Activated T-cell treated with anti-CD3 and anti-CD28 coated beads for 4 hours (primary cell): ENCODE data around the gene STARD8.
"Not testable (repeated sequence)": the region's sequence is repeated elsewhere in the genome, so short reads cannot be mapped to it uniquely, and the experiment has no call there.

Experiments
- DNase-seq: peaks from one replicate; pipeline ENCODE4 v3.0.0-alpha.2; 2020

STARD8 gene

DNA sequence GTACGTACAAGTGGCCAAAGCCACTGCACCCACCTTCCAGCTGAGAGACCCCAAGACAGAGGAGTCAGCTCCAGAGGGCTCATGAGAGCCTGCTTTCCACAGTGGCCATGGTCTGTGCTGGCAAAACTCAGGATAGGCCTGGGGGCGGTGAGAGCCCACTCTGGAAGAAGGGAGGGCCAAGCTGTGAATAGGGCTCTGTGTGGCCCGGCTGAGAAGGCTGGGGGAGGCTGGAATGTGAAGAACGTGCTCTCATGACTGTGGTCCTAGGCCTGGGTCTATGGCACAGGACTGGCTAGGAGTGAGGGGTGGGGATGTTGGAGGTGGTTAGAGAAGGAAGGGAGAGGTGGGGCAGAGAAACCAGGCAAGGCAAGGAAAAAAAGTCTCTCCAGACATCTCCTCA is 13.3 kb downstream of the STARD8 start:
- DNase-seq: no peak

DNA sequence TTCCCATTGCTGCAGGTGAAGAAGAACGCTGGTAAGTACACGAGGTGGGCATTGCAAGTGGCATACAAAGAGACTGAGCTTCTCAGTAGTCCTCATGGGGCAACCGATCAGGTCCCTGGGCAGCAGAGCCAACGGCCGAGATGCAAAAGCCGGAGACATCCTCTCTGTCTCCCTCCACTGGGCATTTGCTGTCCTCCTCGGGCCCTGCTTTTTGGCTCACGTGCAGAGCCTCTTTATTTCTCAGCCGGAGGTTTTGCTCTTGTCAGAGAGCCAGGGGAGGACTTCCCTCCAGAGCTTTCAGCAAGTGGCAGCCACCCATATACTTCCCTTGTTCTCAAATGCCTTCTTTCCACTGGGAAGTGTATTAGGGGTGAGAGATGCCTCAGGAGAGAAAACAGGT is 18.0 kb downstream of the STARD8 start:
- DNase-seq: no peak

DNA sequence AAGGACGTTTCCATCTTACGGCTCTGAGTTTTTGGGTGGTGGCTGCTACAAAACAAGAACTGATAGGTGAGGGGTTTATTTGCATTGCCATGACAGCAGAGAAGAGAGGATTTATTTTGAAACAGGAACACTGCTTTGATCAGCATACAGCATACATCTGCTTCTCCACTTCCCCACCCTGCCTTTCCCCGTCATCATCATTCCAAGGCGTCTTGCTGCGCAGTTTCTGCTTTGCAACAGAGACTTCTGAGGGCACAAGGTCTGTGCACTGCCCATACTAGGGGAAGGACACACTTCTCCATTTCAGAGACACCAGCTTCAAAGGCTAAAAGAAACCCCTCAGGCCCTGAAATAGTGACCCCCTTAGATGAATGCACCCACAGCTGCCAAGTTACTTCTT is 19.1 kb downstream of the STARD8 start:
- DNase-seq: no peak

DNA sequence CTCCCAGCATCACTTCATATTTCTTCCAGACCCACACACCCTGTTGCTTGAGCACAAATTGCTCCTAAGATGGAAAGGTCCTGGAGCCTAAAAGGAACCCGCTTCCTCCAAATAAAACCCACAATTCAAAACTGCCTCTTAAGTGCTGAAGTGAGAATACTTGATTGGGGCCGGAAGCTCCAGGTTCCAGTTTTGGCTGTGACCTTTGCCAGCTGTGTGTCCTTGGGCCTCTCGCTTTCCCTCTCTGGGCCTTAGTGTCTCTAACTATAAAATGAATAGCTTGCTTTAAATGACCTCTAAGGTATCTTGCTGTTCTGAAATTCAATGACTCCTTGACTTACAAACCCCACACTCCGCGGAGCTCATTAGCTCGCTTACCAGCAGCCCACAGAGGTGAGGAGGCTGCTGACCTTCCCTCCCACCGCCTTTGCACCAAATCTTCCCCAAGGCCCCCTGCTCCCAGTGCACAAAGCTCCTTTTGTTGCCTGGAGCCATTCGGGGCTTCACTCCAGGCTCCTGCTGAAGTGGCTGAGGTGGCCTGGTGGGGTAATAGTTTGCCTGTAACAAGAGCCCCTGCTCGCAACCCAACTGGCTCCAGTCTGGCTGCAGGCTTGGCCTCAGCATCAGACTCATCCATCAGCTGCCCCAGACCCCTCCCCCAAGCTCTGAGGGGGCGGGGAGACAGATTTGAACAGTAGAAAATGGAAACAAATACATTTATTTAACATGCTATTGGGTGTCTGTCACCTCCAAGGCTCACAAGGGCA is 21.8 kb downstream of the STARD8 start:
- no peak for DNase-seq

DNA sequence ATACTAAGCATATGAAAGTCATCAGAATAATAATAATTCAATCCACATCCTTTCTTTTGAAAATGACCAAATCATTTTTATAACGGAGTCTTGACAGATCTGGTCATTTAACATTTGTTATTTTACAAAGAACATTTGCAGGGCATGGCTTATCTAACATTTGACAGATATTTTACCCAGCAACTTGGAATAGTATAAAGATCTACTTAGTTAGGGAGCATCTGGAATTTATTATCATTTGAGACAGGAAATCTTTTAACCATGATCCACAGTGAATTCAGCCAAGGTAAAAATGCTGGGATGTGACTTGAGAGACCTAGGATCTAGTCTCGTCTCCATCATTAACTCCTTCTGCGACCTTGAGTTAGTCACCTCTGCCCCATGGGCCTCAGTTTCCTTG is 22.4 kb downstream of the STARD8 start:
- no peak for DNase-seq

DNA sequence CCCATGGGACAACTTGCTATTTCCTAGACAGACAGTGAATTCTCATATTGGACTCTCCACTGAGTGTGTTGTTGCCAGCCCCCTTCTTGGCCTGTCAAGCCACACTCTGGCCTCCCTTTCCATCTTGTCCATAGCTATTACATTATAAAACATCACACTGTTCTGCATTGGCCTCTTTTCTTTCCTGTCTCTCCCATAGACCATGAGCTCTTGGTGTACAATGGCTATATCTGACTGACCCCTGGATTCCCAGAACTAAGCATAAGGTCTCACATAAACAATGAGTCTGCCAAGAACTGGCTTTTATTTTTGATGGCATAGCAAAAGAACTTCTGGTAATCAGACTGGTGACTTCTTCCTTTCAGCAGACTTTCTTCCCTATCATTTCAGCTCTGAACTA is 23.8 kb downstream of the STARD8 start:
- DNase-seq: no peak

DNA sequence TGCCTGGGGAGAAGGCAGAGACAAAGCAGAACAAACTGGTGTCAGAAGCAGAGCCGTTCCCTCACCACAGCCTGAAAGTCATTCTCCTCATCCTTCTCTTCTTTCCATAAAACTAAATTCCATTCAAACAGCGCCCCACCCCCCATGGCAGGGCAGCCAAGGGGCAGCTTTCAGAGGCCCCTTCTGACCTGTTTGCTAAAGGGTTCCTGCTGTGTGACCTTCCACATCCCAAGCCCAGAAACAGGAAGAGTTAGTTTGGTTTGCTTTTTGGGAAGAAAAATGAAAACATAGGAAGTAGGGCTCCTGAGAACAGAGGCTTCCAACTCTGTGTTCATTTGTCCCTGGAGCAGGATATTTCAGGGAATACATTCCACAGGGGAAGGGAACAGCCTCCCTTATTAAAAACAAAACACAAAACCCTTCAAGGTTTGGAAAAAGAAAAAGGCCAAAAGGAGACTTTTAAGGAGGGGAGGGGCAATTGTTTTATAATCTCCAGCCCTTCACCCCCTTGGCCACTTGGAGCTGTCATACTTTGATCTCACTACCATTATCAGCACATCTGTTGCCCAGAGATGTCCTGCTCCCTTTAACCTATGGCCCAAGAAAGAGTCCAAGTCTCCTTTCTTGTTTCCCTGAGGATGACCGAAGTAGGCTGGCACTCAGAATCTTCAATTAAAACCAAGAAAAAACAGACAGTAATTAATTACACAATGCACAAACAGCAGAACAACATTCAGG is 25.3 kb downstream of the STARD8 start:
- DNase-seq: no peak

DNA sequence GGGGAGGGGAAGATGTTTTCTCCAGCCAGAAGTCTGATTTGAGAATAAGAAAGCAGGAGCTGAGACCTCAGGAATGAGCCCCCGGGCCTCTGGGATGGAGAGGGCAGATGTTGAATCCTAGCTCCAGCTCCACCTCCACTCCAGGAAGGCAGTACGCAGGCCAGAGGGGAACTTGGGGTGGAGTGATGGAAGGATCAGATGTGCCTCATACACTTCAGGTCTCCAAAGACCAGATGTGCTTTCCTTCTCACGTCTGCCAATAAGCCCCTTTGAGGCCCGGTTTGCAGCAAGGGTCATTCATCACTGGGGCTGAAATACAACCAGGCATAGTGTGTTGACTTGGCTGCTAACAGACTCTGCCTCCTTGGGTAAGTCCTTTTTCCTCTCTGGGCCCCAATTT is 28.1 kb downstream of the STARD8 start:
- no peak for DNase-seq

DNA sequence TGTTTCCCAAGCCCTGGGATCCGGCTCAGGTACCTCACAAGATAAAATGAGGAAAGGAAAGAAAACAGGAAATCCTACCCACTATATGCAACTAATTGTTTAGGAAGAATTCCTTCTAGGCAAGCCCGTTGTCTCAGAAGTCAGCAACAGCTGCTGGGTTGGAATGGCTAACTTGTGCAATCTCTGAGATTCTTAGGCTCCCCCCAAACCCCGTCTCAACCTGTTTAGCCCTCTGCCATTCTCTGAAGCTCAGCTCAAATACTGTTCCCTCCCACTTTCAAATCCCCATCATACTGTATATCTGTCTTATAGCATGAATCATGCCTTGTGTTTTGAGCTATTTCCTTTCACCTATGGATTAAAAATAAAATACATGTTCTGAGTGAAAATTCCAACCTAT is 28.9 kb downstream of the STARD8 start:
- no peak for DNase-seq

DNA sequence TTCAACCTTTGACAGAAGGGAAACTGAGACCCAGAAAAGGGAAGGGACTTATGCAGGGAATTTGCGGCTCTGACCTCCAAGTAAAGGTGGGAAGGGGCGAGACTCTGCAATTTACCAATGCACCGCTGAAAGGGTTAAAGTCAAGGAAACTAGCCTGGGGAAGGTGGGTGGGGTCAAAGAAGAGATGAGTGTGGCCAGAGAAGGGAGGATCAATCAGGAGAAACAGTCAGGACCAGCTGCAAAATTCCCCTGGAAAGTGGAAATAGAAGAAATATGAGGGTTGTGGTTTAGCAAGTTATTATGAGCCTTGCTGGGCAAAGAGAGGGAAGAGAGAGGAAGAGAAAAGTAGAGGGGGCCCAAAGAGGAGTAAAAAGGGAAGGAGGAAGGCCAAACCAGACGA is 30.5 kb downstream of the STARD8 start:
- DNase-seq: no peak

DNA sequence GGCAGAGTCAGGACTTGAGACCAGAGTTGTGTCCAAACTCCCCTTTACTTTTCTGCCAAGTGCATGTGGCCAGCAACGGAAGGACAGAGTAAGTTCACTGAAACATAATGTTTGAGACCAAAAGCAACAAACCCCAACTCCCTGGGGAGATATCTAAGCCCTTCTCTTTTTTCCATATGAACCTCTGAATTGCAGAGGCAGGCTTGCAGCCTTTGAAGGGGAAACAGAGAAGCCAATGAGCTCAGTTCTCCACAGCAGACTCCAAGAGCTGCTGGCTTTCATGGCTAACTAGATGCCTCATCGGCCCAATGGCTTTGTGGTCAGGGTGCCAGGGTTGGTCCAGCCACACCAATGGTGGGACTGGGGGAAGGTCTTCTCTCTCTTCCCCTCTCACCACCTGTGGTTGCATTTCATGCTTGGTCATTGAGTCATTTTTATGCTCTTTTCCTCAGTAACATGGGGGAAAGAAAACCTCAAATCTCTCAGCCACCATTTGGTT is 34.0 kb downstream of the STARD8 start:
- no peak for DNase-seq

DNA sequence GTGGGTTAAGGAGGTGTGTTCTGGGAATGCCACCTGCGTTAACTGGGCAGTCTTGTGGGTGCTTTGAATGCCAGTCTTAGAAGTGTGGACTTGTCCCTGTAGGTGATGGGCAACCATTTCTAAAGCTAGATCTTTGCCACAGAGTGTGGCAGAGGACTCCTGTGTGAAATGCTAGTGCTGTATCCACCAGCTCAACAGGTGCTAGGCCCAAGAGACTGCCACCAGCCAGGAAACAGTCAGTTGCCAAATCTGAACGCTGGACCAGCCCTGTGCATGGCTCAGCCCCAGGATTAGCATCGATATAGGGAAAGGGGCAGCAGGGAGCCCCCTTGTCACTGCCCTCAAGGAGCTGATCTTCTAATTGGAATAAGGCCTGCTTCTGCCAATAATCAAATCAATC is 35.3 kb downstream of the STARD8 start:
- DNase-seq: no peak

DNA sequence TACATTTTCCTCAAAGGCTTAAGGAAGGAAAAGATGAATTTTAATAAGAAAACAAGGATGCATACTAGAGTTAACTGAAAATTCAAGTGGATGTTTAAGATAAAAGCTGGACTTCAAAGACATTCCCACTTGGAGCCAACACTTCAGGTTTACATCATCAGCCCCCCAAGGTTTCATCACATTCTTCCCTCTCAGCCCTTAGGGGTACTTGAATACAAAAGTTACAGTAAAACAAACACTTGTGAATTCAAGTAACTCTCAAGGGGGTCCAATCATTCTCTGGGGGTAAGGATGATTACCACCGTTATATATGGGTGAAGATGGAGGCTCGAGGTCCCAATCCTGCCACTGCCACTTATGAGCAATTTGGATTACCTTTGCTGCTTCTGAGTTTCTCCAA is 36.1 kb downstream of the STARD8 start:
- no peak for DNase-seq

DNA sequence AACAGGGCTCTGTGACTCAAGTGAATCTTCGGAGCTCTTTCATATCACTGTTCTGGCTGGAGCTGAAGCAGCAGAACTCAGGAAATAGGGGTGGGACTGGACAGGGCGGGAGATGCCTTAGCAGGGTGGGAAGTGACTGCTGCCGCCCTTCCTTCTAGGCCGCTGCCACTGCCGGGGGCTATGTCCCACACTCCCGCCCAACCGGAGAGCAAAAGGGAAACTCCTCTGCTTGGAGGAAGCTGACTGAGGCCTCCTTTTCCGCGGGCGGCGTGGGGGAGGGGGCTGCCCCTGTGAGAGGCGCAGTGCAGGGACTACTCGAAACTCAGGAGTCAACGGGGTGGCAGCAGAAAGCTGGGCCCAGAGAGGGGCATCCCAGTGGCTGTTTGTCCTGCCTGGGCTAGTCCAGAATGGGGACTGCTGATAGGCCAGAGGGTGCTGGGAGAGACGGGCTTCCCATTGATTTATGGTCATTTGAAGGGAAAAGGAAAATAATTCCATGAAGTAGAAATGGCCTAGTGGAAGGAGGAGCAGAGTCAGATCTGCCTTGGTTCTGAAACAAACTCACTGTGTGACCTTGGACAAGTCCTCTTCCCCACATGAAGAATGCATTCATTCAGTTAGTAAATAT is 36.9 kb downstream of the STARD8 start:
- DNase-seq: no peak

DNA sequence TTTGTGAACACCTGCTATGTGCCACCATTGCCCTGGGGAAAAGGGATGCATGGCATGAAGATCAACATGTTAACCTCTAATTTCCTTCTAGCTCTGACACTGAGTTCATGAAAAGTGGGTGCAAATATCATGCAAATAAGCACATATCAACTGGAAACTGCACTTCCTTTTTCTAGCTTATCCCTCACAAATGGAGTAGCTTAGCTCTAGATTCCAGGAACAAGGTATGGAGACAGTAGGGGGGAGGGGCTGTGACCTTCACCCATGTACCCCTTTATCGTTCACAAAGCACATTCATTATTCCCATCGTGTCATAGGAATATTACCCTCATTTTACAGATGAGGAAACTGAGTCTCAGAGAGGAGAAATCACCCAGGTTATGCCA is 37.4 kb downstream of the STARD8 start:
- DNase-seq: no peak

DNA sequence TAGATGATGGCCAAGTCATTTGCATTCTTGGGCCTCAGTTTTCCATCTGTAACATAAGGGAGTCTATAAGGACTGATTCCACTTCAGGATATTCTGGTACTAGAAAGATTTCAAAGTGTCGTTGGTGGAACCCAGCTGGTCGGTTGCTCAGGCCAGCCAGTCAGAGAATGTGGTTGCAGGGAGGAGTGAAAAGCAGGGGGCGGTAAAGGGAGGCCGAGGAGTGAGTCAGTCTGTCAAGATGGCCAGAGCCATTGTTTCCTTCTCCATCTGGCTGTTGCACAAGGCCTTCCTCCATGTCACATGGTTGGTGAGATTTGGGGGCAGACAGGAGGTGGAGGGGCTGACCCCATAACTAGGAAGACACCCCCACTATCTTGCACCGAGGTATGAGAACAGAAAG is 38.2 kb downstream of the STARD8 start:
- no peak for DNase-seq

DNA sequence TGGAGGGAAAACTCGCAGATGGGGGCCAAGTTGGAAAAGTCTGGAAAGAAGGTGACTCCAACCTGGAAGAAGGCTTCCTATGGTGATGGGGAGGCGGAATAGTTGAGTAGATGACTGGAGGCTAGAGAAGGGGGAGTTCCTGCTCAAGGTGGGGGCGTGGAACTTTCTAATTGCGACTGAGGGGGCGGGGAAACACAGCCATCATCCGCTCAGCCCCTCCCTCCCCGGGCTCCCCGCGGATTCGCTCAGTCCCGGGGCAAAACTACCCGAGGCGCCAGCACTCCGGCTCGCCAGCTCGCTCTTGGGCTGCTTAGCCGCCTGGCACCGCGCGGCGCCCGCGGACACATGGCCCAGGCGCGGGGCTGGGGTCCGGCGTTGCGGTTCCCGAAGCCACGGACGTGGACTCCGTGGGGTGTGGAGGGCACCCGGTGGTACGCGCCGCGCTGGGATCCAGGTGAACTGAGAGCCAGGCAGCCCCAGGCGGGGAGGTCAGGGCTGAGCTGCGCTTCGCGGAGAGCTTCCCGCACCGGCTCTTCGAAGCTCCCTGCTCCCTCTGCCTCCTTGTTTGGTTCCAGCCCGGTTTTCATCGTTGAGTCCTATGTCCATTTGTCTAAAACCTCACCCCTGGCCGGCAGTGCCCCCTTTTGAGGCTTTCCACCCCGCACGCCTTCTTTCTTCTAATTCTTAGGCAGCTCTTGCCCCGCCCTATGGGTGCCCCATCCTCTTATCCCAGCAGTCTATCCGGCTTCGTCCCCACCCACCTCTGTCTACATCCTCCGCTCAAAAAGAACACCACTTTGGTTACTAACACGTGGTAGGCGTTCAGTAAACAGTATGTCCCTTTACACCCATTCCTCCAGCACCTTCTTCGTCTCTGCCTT is 38.9 kb downstream of the STARD8 start:
- DNase-seq: no peak

DNA sequence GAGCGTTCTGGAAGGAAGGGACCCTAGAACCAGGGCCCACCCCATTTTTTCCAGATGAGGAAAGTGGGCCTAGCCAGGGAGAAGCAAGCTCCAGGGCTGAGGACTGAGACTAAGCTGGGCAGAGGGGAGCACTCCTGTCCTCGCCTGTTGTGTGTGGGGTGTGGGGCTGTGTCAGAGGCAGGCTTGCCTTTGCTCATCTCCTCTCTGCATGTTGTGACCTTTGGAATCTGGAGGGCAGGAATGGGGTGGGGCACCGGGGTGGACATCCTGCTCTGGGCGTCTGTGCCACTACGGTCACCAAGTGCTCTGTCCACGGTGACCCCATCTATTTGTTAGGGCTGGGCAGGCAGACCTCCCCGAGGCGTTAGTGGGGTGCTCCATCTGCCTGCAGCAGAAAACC is 41.5 kb downstream of the STARD8 start:
- not testable (repeated sequence) for DNase-seq

DNA sequence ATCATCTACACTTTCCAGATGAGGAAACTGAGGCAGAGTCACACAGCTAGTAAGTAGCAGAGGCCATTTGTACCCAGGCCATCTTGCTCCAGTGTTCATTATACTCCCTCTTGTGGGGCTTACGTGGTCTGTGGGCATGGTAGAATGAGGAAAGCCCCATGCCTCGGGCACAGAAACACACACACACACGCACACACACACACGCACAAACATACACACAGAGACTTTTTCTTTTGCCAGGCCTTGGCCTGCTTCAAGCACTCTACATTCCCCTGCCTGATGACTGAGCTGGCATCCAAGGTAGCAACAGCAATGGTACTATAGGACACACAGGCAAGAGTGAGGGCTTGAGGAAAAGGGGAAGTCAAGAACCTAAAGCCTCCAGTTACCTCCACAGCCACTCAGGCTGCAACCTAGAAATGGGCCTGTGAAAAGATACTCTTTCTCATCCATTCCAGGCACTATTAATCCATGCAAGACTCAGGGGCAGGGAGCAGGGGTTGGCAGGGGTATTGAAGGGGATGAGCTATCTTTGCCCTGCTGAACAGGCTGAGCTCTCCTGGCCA is 43.6 kb downstream of the STARD8 start:
- no peak for DNase-seq

DNA sequence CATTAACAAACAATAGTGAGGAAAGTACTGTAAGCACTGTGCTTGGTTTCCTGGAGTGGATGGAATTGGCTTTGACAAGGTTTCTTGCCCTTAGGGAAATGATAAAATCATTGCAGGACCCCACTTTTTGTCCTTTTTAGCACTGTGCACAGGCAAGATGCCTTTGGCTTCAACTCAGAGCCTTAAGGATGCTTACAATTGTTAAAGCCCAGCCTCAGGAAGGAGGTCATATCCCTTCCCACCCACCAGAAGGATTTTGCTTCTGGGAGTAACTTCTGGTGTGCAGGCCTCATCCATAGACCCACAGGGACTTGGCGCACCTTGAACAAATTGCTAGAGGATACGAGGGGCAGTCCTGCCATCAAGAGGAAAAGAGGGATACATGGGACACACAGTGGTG is 44.5 kb downstream of the STARD8 start:
- no peak for DNase-seq

DNA sequence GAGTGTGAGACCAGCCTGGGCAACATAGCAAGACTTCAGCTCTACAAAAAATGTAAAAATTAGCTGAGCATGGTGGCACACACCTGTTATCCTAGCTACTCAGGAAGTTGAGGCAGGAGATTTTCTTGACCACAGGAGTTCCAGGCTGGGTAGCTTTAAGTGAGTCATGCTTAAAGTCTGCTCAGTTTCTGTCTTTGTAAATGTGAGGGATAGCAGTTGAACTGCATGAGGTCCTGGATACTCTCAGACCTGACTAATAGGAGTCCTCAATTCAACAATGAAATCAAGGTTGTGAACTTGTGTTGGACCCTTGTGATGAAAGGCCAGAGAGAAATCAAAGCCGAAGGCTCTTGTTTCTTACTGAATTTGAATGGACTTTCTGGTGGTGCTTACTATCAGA is 45.2 kb downstream of the STARD8 start:
- DNase-seq: no peak
